Stromal cell of bone marrow (primary cell): ENCODE results near the gene PRPF40A.
A peak's percentile ranks its signal among the peaks of the same experiment; 100 is the strongest.

Source experiments
- DNase-seq: peaks from one replicate; pipeline ENCODE4 v3.0.0-alpha.2; 2012; ENCODE audit warnings: low read depth

The PRPF40A gene

GRCh38 chr2:152718076-152718908, 1.0 kb upstream of the PRPF40A start, which contains the start of gene ARL6IP6:
ARL6IP6 (plus strand) TSS chr2:152718620; CDS start chr2:152718625, 5 bp downstream.
- DNase-seq: peak; percentile 85

- DNase-seq: no peak
Observed at GRCh38 chr2:152716805-152717227, 445 bp downstream of the PRPF40A start.

- no peak for DNase-seq
Observed at GRCh38 chr2:152715854-152716428, 1.3 kb downstream of the PRPF40A start.

- no peak for DNase-seq
Observed at GRCh38 chr2:152715112-152715511, 2.1 kb downstream of the PRPF40A start.

- no peak for DNase-seq
Observed at GRCh38 chr2:152710713-152711112, 6.5 kb downstream of the PRPF40A start.

GRCh38 chr2:152708742-152709141, 8.5 kb downstream of the PRPF40A start:
- no peak for DNase-seq

- DNase-seq: no peak
Observed at GRCh38 chr2:152706477-152707021, 10.7 kb downstream of the PRPF40A start.

- no peak for DNase-seq
Observed at GRCh38 chr2:152701198-152701597, 16.1 kb downstream of the PRPF40A start.

- DNase-seq: no peak
Observed at GRCh38 chr2:152696476-152696875, 20.8 kb downstream of the PRPF40A start.

GRCh38 chr2:152695763-152696162, 21.5 kb downstream of the PRPF40A start:
- DNase-seq: no peak

- DNase-seq: peak; percentile 62
Observed at GRCh38 chr2:152694161-152694661, 23.1 kb downstream of the PRPF40A start.

- DNase-seq: no peak
Observed at GRCh38 chr2:152693033-152693432, 24.2 kb downstream of the PRPF40A start.

- no peak for DNase-seq
Observed at GRCh38 chr2:152686321-152686720, 30.9 kb downstream of the PRPF40A start.

- no peak for DNase-seq
Observed at GRCh38 chr2:152683400-152683799, 33.9 kb downstream of the PRPF40A start.

- DNase-seq: no peak
Observed at GRCh38 chr2:152682663-152683062, 34.6 kb downstream of the PRPF40A start.

- DNase-seq: no peak
Observed at GRCh38 chr2:152678808-152679207, 38.5 kb downstream of the PRPF40A start.

GRCh38 chr2:152676461-152676860, 40.8 kb downstream of the PRPF40A start:
- DNase-seq: no peak

- no peak for DNase-seq
Observed at GRCh38 chr2:152674334-152674733, 42.9 kb downstream of the PRPF40A start.

GRCh38 chr2:152664725-152665124, 52.5 kb downstream of the PRPF40A start:
- DNase-seq: no peak

- no peak for DNase-seq
Observed at GRCh38 chr2:152661076-152661475, 56.2 kb downstream of the PRPF40A start.

GRCh38 chr2:152658221-152658620, 59.0 kb downstream of the PRPF40A start:
- no peak for DNase-seq

- no peak for DNase-seq
Observed at GRCh38 chr2:152657043-152657442, 60.2 kb downstream of the PRPF40A start.

- no peak for DNase-seq
Observed at GRCh38 chr2:152655880-152656279, 61.4 kb downstream of the PRPF40A start.
